ENCODE results near the gene CTNNA3.

CTNNA3 gene

DNA sequence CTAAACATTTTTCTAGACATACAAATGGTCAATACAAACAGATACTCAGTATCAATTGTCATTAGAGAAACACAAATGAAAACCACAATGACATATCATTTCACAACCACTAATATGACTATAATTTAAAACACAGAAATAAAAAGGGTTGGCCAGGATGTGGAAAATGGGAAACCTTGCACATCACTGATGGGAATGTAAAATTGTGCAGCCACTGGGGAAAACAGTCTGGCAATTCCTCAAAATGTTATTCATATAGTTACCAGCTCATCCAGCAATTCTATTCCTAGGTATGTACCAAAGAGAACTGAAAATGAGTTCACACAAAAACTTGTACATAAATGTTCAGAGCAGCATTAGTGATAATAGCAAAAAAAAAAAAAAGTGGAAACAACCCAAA is 876.3 kb downstream of the CTNNA3 start:
- H3K4me3 ChIP-seq (ENCODE audit: control insufficient read depth, low read depth, low read length): no peak overlapping the region
- DNase-seq (ENCODE audit: low read depth): no peak
- TF ChIP-seq, protein P1, sequence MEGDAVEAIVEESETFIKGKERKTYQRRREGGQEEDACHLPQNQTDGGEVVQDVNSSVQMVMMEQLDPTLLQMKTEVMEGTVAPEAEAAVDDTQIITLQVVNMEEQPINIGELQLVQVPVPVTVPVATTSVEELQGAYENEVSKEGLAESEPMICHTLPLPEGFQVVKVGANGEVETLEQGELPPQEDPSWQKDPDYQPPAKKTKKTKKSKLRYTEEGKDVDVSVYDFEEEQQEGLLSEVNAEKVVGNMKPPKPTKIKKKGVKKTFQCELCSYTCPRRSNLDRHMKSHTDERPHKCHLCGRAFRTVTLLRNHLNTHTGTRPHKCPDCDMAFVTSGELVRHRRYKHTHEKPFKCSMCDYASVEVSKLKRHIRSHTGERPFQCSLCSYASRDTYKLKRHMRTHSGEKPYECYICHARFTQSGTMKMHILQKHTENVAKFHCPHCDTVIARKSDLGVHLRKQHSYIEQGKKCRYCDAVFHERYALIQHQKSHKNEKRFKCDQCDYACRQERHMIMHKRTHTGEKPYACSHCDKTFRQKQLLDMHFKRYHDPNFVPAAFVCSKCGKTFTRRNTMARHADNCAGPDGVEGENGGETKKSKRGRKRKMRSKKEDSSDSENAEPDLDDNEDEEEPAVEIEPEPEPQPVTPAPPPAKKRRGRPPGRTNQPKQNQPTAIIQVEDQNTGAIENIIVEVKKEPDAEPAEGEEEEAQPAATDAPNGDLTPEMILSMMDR (IDR thresholded peaks at IDR 0.05; ENCODE audit: control insufficient read depth, insufficient read depth, low read depth, low read length, missing control alignments): no peak

DNA sequence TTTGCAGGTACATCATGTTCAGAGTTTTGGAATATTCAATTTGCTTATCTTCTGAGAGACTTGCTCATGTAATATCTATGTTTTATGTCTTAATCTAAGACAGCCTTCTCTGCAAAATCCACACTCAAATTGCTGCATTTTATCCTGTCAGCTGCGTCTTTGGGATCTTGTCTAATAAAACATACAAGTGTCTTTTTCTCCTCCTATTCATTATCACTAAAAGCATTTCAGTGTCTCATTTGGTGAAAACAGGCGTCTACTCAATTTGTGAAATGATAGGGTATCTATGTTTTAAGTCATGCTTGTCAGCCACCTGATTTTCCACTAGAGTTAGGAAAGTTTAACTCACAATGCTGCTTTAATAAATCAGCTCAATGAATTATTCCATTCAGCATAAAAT is 882.9 kb downstream of the CTNNA3 start:
- no peak overlapping the region for H3K4me3 ChIP-seq (ENCODE audit: control insufficient read depth, low read depth, low read length)
- TF ChIP-seq, protein P1 (IDR thresholded peaks at IDR 0.05; ENCODE audit: control insufficient read depth, insufficient read depth, low read depth, low read length, missing control alignments): no peak
- DNase-seq (ENCODE audit: low read depth): no peak

DNA sequence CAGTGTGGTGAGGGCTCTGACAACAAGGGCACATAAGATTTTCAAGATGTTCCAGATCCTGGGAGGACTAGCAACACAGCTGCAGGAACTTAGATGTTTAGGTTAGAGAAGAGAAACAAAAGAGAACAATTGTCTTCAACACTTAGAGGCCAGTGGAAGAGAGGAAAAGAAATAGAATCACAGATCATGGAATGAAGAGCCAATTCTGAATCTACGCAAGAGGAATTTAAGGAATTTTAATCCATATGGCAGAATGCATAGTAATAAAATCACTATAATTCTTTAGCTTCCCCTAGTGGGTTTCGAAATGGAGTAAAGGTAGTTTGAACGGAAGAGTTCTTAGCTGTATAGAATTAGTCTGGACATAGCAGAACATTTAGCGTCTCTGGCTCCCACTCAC is 884.8 kb downstream of the CTNNA3 start:
- no peak overlapping the region for H3K4me3 ChIP-seq (ENCODE audit: control insufficient read depth, low read depth, low read length)
- DNase-seq (ENCODE audit: low read depth): no peak
- TF ChIP-seq, protein P1 (IDR thresholded peaks at IDR 0.05; ENCODE audit: control insufficient read depth, insufficient read depth, low read depth, low read length, missing control alignments): no peak

DNA sequence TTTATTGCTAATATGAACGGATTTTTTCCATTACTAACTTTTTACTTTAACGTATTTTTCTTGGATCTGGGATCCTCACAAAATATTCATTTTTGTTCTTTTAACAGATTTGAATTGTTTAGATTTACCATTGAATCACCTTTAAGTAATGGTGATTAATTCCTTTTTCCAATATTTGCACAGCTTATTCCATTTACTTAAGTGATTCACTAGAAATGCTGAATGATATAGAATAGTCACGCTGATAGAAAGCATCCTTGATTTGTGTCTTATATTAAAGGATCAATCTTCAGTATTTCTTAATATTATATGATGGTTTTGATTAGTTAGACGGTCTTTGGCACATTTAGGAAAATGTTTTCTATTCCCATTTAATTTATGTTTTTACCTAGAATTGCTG is 886.6 kb downstream of the CTNNA3 start:
- H3K4me3 ChIP-seq (ENCODE audit: control insufficient read depth, low read depth, low read length): no peak overlapping the region
- no peak for DNase-seq (ENCODE audit: low read depth)
- TF ChIP-seq, protein P1 (IDR thresholded peaks at IDR 0.05; ENCODE audit: control insufficient read depth, insufficient read depth, low read depth, low read length, missing control alignments): no peak

DNA sequence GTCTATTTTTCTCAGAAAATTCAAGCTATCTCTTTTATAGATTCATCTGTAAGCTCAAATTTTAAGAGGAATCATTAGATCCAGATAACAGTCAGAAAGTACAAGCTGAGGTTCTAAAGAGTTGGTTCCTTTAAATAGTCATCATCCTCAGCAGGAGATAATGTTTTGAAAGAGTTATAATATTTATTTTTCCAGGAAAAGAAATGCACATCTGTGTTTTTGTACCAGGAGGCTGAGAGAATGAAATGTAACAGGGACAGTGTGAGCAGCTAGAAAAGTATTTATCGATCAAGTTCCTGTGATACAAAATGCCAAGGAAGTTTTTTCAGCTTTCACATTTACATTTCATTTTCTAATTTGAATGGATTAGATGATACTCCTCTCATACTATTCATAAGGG is 890.4 kb downstream of the CTNNA3 start:
- TF ChIP-seq, protein P1 (IDR thresholded peaks at IDR 0.05; ENCODE audit: control insufficient read depth, insufficient read depth, low read depth, low read length, missing control alignments): no peak
- no peak overlapping the region for H3K4me3 ChIP-seq (ENCODE audit: control insufficient read depth, low read depth, low read length)
- DNase-seq (ENCODE audit: low read depth): no peak

DNA sequence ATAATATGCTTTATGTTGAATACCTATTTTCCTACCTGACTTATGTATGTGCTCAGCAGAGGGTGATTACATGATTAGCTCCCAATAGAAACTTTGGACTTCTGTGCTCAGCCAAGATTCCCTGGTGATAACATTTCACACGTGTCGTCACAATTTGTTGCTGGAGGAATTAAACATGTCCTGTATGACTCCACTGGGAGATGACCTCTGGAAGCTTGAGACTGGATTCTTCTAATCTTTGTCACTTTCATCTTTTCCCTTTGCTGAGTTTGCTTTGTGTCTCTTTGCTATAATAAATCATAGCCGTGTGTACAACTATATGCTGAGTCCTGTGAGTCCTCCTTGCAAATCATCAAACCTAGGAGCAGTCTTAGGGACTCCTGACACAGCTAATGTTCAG is 891.0 kb downstream of the CTNNA3 start:
- TF ChIP-seq, protein P1 (IDR thresholded peaks at IDR 0.05; ENCODE audit: control insufficient read depth, insufficient read depth, low read depth, low read length, missing control alignments): no peak
- DNase-seq (ENCODE audit: low read depth): no peak
- H3K4me3 ChIP-seq (ENCODE audit: control insufficient read depth, low read depth, low read length): no peak overlapping the region

DNA sequence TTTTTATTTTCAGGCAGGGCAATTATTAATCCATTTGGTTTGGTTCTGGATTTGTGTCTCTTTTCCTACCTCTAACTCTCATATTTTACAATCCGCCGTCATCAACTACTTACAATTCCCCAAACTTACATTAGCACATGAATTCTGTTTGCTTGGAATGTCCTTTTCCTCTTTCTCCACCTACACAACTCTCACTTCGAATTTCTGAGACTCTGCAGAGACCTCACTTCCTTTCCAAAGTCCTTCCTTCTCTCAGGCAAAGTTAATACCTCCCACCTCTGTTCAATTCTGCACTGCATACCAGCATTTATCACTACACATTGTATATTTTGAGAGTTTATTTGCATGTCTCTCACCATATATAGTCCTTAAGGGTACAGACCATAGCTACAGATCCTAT is 892.8 kb downstream of the CTNNA3 start:
- TF ChIP-seq, protein P1 (IDR thresholded peaks at IDR 0.05; ENCODE audit: control insufficient read depth, insufficient read depth, low read depth, low read length, missing control alignments): no peak
- no peak for DNase-seq (ENCODE audit: low read depth)
- H3K4me3 ChIP-seq (ENCODE audit: control insufficient read depth, low read depth, low read length): no peak overlapping the region
